ENCODE measurements around the gene WRNIP1.
"Not testable (repeated sequence)": the region's sequence is repeated elsewhere in the genome, so short reads cannot be mapped to it uniquely, and the experiment has no call there.

Gene WRNIP1

GRCh38 chr6:2790588-2791449 is 25.6 kb downstream of the WRNIP1 start:
- DNase-seq, result no peak

- no peak for DNase-seq
Observed at GRCh38 chr6:2791450-2791974, 26.3 kb downstream of the WRNIP1 start.

- DNase-seq, result no peak
Observed at GRCh38 chr6:2792330-2793110, 27.3 kb downstream of the WRNIP1 start.

GRCh38 chr6:2793534-2794151 is 28.4 kb downstream of the WRNIP1 start:
- no peak for DNase-seq

GRCh38 chr6:2794171-2794730 is 29.1 kb downstream of the WRNIP1 start:
- DNase-seq, result no peak

GRCh38 chr6:2795162-2795561 is 30.0 kb downstream of the WRNIP1 start:
- no peak for DNase-seq

- DNase-seq, result no peak
Observed at GRCh38 chr6:2795956-2796355, 30.8 kb downstream of the WRNIP1 start.

GRCh38 chr6:2796861-2797260 is 31.7 kb downstream of the WRNIP1 start:
- DNase-seq, result no peak

GRCh38 chr6:2797564-2798031 is 32.4 kb downstream of the WRNIP1 start:
- no peak for DNase-seq

- no peak for DNase-seq
Observed at GRCh38 chr6:2798586-2799134, 33.5 kb downstream of the WRNIP1 start.

- no peak for DNase-seq
Observed at GRCh38 chr6:2799936-2800527, 34.8 kb downstream of the WRNIP1 start.

GRCh38 chr6:2800552-2801316 is 35.5 kb downstream of the WRNIP1 start:
- DNase-seq, result no peak

- DNase-seq, result not testable (repeated sequence)
Observed at GRCh38 chr6:2801687-2802086, 36.5 kb downstream of the WRNIP1 start.

GRCh38 chr6:2802521-2803060 is 37.4 kb downstream of the WRNIP1 start:
- DNase-seq, result no peak

- no peak for DNase-seq
Observed at GRCh38 chr6:2803731-2804429, 38.7 kb downstream of the WRNIP1 start.

- no peak for DNase-seq
Observed at GRCh38 chr6:2804516-2804915, 39.3 kb downstream of the WRNIP1 start.

GRCh38 chr6:2805031-2805430 is 39.8 kb downstream of the WRNIP1 start:
- no peak for DNase-seq

- no peak for DNase-seq
Observed at GRCh38 chr6:2806644-2807043, 41.5 kb downstream of the WRNIP1 start.

- no peak for DNase-seq
Observed at GRCh38 chr6:2807342-2808090, 42.3 kb downstream of the WRNIP1 start.

GRCh38 chr6:2809015-2809414 is 43.8 kb downstream of the WRNIP1 start:
- no peak for DNase-seq

Measured in activated CD8-positive, alpha-beta memory T cell treated with anti-CD3 and anti-CD28 coated beads for 24 hours (primary cell).